A549 (cell line): ENCODE measurements around the gene KRT76. TPM values are rescaled to one million over a fixed set of nuclear protein-coding genes. Genes with fewer than 3 reads are reported as not detected.

Experiments
- ATAC-seq, 2 experiments: fragments of 200-7000 bp in 1 of 2; fragments of >200 bp in 1 of 2; cut with Nextera tagmentation in 1 of 2; cut with Tn5 transposase in 1 of 2; 3 replicates each; pipeline versions ENCODE4 v1.8.0 to v1.9.1; 2018 to 2020; ENCODE audit warnings: mild to moderate bottlenecking in 1 of 2, moderate library complexity in 1 of 2
- CTCF ChIA-PET: fragments of 300-600 bp; sonication (Branson Sonifier 250); formaldehyde crosslinking; extraction: SDS; loops from one replicate; lab custom pipeline; 2021; ENCODE audit warnings: antibody characterized with exemption, inconsistent platforms; lab: Yijun Ruan, JAX
- POLR2A ChIA-PET: fragments of 350-600 bp; formaldehyde crosslinking; extraction: SDS; loops from one replicate; lab custom pipeline; 2021; ENCODE audit warnings: antibody characterized with exemption, inconsistent platforms; lab: Yijun Ruan, JAX
- DNase-seq, 2 experiments: peaks; one replicate each; pipeline versions ENCODE4 v3.0.0 to v3.0.0-alpha.2; 2011 to 2016; ENCODE audit warnings: low read depth in 1 of 2, low spot score in 1 of 2
- FAIRE-seq: peaks from 2 replicates; lab custom pipeline; 2011; peaks lifted over from hg19 to GRCh38; lab: Jason Lieb, UNC
- H3K27ac ChIP-seq, 2 experiments: fragments of >200 bp; sonication (Bioruptor Twin); formaldehyde crosslinking; 3 replicates each; pipeline ENCODE4 v1.5.1; 2016 to 2017
- H3K4me1 ChIP-seq: fragments of >200 bp; sonication (Bioruptor Twin); formaldehyde crosslinking; 3 replicates; pipeline ENCODE4 v1.6.1; 2016
- H3K4me2 ChIP-seq: fragments of >200 bp; sonication (Bioruptor Twin); formaldehyde crosslinking; 3 replicates; pipeline ENCODE4 v1.6.1; 2016
- H3K4me3 ChIP-seq: fragments of >200 bp; sonication (Bioruptor Twin); formaldehyde crosslinking; 3 replicates; pipeline ENCODE4 v1.5.1; 2016
- H3K9me3 ChIP-seq: fragments of >200 bp; sonication (Bioruptor Twin); formaldehyde crosslinking; 3 replicates; pipeline ENCODE4 v1.6.1; 2016
- CEBPB ChIP-seq, 2 experiments: fragments of >200 bp in 1 of 2; sonication (Bioruptor Twin) in 1 of 2; formaldehyde crosslinking in 1 of 2; IDR thresholded peaks; 2 replicates each; pipeline ENCODE4 v1.6.1; 2012 to 2016
- CHD4 ChIP-seq: fragments of 200-600 bp; sonication (generic); IDR thresholded peaks from 2 replicates; pipeline ENCODE4 v1.6.1; 2016; ENCODE audit warnings: antibody characterized with exemption, mild to moderate bottlenecking, borderline replicate concordance
- EHF ChIP-seq: fragments of 250-450 bp; sonication (Bioruptor Pico); IDR thresholded peaks from 2 replicates; pipeline ENCODE4 v1.5.0; 2020; ENCODE audit warnings: mild to moderate bottlenecking
- EHMT2 ChIP-seq: fragments of 200-600 bp; sonication (generic); IDR thresholded peaks from 2 replicates; pipeline ENCODE4 v1.6.1; 2016; ENCODE audit warnings: antibody characterized with exemption, low read depth, mild to moderate bottlenecking, moderate library complexity
- EP300 ChIP-seq, 2 experiments: fragments of >200 bp; sonication (Bioruptor Twin); formaldehyde crosslinking; IDR thresholded peaks; 2 replicates in 1 of 2; 3 replicates in 1 of 2; pipeline ENCODE4 v1.6.1; 2016 to 2017
- ESRRA ChIP-seq: fragments of 150-350 bp; IDR thresholded peaks from 2 replicates; pipeline ENCODE4 v1.6.1; 2014; ENCODE audit warnings: mild to moderate bottlenecking, low read length, borderline replicate concordance
- FOSB ChIP-seq: fragments of 250-450 bp; sonication (Bioruptor Pico); IDR thresholded peaks from 2 replicates; pipeline ENCODE4 v1.5.0; 2020; ENCODE audit warnings: mild to moderate bottlenecking, moderate library complexity
- HDAC2 ChIP-seq: fragments of 200-600 bp; sonication (generic); IDR thresholded peaks from 2 replicates; pipeline ENCODE4 v1.6.1; 2016
- HEYL ChIP-seq: fragments of 250-450 bp; sonication (Bioruptor Pico); IDR thresholded peaks from 2 replicates; pipeline ENCODE4 v1.8.0; 2021; ENCODE audit warnings: mild to moderate bottlenecking, moderate library complexity
- HOXA7 ChIP-seq: fragments of 250-450 bp; sonication (Bioruptor Pico); IDR thresholded peaks from 2 replicates; pipeline ENCODE4 v1.5.0; 2020; ENCODE audit warnings: mild to moderate bottlenecking, moderate library complexity
- HOXB13 ChIP-seq: fragments of 250-450 bp; sonication (Bioruptor Pico); IDR thresholded peaks from 2 replicates; pipeline ENCODE4 v1.5.0; 2020; ENCODE audit warnings: low read depth, mild to moderate bottlenecking, moderate library complexity
- MAFK ChIP-seq: fragments of 450-650 bp; IDR thresholded peaks from 2 replicates; pipeline ENCODE4 v1.6.1; 2014; ENCODE audit not compliant: partially characterized antibody
- NFE2L2 ChIP-seq: fragments of 150-350 bp; conservative IDR thresholded peaks from 2 replicates; pipeline ENCODE4 v1.6.1; 2014; ENCODE audit warnings: low read length
- NPAS2 ChIP-seq: fragments of 250-450 bp; sonication (Bioruptor Pico); IDR thresholded peaks from 2 replicates; pipeline ENCODE4 v1.8.0; 2022; ENCODE audit warnings: mild to moderate bottlenecking, moderate library complexity, borderline replicate concordance
- NR3C1 ChIP-seq: fragments of >200 bp; sonication (Bioruptor Twin); formaldehyde crosslinking; IDR thresholded peaks from 3 replicates; pipeline ENCODE4 v1.6.1; 2017
- PHF8 ChIP-seq: fragments of 200-600 bp; sonication (generic); IDR thresholded peaks from 2 replicates; pipeline ENCODE4 v1.6.1; 2016; ENCODE audit warnings: low read depth, mild to moderate bottlenecking, antibody characterized with exemption, moderate library complexity, borderline replicate concordance
- POLR2A ChIP-seq: IDR thresholded peaks from 2 replicates; pipeline ENCODE4 v1.6.1; 2012; ENCODE audit warnings: mild to moderate bottlenecking, low read length
- RAD21 ChIP-seq, 2 experiments: fragments of >200 bp in 1 of 2; sonication (Bioruptor Twin) in 1 of 2; formaldehyde crosslinking in 1 of 2; IDR thresholded peaks in 1 of 2; conservative IDR thresholded peaks in 1 of 2; 2 replicates in 1 of 2; 3 replicates in 1 of 2; pipeline ENCODE4 v1.6.1; 2012 to 2018; ENCODE audit warnings: inconsistent platforms in 1 of 2
- RFX5 ChIP-seq: fragments of 450-650 bp; IDR thresholded peaks from 2 replicates; pipeline ENCODE4 v1.7.1; 2014; ENCODE audit warnings: antibody characterized with exemption, mild to moderate bottlenecking, moderate library complexity
- SREBF2 ChIP-seq: fragments of 450-650 bp; IDR thresholded peaks from 2 replicates; pipeline ENCODE4 v1.6.1; 2014; ENCODE audit warnings: mild to moderate bottlenecking, moderate library complexity
- TFCP2L1 ChIP-seq: fragments of 250-450 bp; sonication (Bioruptor Pico); IDR thresholded peaks from 2 replicates; pipeline ENCODE4 v1.5.0; 2021; ENCODE audit warnings: mild to moderate bottlenecking
- TP53 ChIP-seq: fragments of 250-450 bp; sonication (Bioruptor Pico); IDR thresholded peaks from 2 replicates; pipeline ENCODE4 v1.5.0; 2021; ENCODE audit warnings: mild to moderate bottlenecking, moderate library complexity
- WGBS: methylation state at CpG from one replicate; pipeline ENCODE4 v1.1.6; 2017; ENCODE audit errors: missing lambda C conversion rate; 5-methylcytosine and 5-hydroxymethylcytosine counted together
- polyA minus RNA-seq: library from RNA; depleted of rRNA, polyadenylated mRNA; stranded (reverse); fragments of >200 nt; gene quantifications from 2 replicates; pipeline ENCODE4 v1.2.3, GENCODE V29; 2011; rRNA and poly(A)+ RNA removed
- polyA plus RNA-seq, 4 experiments: library from polyadenylated mRNA; depleted of rRNA in 3 of 4; stranded (reverse); fragments of >200 nt; fragmentation: RNase III in 1 of 4; extraction: RNeasy Plus Mini Kit Qiagen cat#74134 plus additional on column Dnase treatment in 1 of 4; gene quantifications; 2 replicates in 3 of 4; 3 replicates in 1 of 4; pipeline ENCODE4 v1.2.3, GENCODE V29; 2011 to 2017
- TF ChIP-seq, protein P1 (sequence below): fragments of 250-450 bp; sonication (Bioruptor Pico); IDR thresholded peaks from 2 replicates; pipeline ENCODE4 v1.5.0; 2021; ENCODE audit warnings: mild to moderate bottlenecking, moderate library complexity, borderline replicate concordance
- TF ChIP-seq, protein P2 (sequence below): fragments of 150-350 bp; IDR thresholded peaks from 2 replicates; pipeline ENCODE4 v1.6.1; 2014; ENCODE audit warnings: low read depth, mild to moderate bottlenecking, low read length
- TF ChIP-seq, protein P3 (sequence below): fragments of 200-600 bp; sonication (generic); IDR thresholded peaks from 2 replicates; pipeline ENCODE4 v1.6.1; 2016; ENCODE audit warnings: antibody characterized with exemption, mild to moderate bottlenecking, moderate library complexity
- TF ChIP-seq, protein P4 (sequence below): fragments of 250-450 bp; sonication (Bioruptor Pico); IDR thresholded peaks from 2 replicates; pipeline ENCODE4 v1.5.0; 2020; ENCODE audit warnings: low read depth, mild to moderate bottlenecking, moderate library complexity

KRT76 gene
- polyA plus RNA-seq (2011; rRNA removed) (not detected in 2 replicates), polyA plus RNA-seq (2017; fragmentation: RNase III; extraction: RNeasy Plus Mini Kit Qiagen cat#74134 plus additional on column Dnase treatment) (not detected in 3 replicates), polyA minus RNA-seq (not detected in 2 replicates)
- not detected in 2 replicates for polyA plus RNA-seq (2012; cell fraction: cytosol; rRNA removed)
- 0.02 TPM in 1 of 2 replicates, not detected in the other for polyA plus RNA-seq (2012; cell fraction: nucleus; rRNA removed)

DNA sequence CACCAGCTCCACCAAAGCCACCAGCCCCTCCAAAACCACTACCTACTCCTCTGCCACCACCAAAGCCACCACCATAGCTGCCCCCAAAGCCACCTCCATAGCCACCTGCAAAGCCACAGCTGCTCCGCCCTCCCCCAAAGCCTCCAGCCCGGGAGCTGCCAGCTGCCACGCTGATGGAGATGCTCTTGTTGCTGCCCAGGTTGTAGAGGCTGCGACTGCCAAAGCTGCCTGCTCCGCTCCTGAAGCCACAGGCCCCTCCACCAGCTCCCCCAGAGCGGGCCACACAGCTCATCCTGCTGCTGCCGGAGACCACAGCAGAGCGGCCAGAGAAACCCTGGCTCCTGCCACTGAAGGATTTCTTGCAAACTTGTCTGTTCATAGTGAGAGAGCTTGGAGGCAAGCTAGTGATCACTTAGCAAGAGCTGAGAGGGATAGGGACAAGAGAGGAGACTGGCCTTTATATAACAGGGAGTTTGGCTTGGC, at the start of gene KRT76:
Gene KRT76 (minus strand): TSS at position 433 of the 483 bp plus-strand sequence. CDS start 54 bp downstream, at position 379.
- WGBS: 82% methylated on average over 8 of the region's 8 CpGs
- Histone ChIP-seq H3K4me3 (no peak within 1 kb of the TSS), H3K4me1 (no peaks in the 10 kb centered on the region), H3K9me3 (no peaks in the 10 kb centered on the region), H3K4me2 (no peak within 1 kb of the TSS), H3K27ac (no peak within 1 kb of the TSS)
- ATAC-seq (no peak), FAIRE-seq (no peak), DNase-seq (no peak)
- TF ChIP-seq NR3C1 (no peak), NFE2L2 (no peak), HOXB13 (CRISPR knock-in tag) (no peak), MAFK (no peak), ESRRA (no peak), SREBF2 (no peak), POLR2A (no peak), EHF (CRISPR knock-in tag) (no peak), RAD21 (conservative IDR thresholded peaks at IDR 0.05 in 1 of 2, IDR thresholded peaks at IDR 0.05 in 1 of 2) (no peak), CHD4 (no peak), FOSB (CRISPR knock-in tag) (no peak), NPAS2 (CRISPR knock-in tag) (no peak), EHMT2 (no peak)
- TF ChIP-seq, protein P1, sequence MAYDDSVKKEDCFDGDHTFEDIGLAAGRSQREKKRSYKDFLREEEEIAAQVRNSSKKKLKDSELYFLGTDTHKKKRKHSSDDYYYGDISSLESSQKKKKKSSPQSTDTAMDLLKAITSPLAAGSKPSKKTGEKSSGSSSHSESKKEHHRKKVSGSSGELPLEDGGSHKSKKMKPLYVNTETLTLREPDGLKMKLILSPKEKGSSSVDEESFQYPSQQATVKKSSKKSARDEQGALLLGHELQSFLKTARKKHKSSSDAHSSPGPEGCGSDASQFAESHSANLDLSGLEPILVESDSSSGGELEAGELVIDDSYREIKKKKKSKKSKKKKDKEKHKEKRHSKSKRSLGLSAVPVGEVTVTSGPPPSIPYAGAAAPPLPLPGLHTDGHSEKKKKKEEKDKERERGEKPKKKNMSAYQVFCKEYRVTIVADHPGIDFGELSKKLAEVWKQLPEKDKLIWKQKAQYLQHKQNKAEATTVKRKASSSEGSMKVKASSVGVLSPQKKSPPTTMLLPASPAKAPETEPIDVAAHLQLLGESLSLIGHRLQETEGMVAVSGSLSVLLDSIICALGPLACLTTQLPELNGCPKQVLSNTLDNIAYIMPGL: no peak
- POLR2A ChIA-PET: no interaction called here
- CTCF ChIA-PET: interaction anchor here (0.5 to 2.2 kb wide), 4 partner anchors 10 to 89 kb away, joined by 3 to 7 read pairs (median 4); no protein-coding TSS in a partner anchor

DNA sequence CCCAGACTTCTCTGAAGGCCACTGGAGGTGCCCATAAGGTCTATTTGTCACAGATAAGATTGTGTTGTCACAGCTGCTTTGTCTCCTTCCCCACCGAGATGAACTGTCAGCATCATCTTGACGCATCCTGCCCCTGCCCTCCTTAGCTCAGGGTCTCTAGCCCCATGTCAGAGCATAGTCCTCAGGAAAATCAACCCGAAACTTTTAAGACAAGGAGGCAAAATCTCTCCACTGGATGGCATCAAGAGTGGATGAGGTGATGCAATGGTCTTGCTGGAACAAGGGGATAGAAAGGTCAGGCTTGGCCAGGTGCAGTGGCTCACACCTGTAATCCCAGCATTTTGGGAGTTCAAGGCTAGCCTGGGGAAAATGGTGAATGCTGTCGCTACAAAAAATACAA, 48.8 kb upstream of the KRT76 start:
- Histone ChIP-seq H3K27ac (no peak overlapping the region), H3K9me3 (no peaks in the 10 kb centered on the region), H3K4me2 (no peak overlapping the region)
- POLR2A ChIA-PET: no interaction called here
- FAIRE-seq: no peak
- no peak for DNase-seq
- no peak for ATAC-seq
- 88% methylated on average over 4 of the region's 4 CpGs for WGBS
- TF ChIP-seq HEYL (CRISPR knock-in tag): no peak
- no peak for TF ChIP-seq TFCP2L1 (CRISPR knock-in tag)
- TF ChIP-seq, protein P2, sequence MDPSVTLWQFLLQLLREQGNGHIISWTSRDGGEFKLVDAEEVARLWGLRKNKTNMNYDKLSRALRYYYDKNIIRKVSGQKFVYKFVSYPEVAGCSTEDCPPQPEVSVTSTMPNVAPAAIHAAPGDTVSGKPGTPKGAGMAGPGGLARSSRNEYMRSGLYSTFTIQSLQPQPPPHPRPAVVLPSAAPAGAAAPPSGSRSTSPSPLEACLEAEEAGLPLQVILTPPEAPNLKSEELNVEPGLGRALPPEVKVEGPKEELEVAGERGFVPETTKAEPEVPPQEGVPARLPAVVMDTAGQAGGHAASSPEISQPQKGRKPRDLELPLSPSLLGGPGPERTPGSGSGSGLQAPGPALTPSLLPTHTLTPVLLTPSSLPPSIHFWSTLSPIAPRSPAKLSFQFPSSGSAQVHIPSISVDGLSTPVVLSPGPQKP: no peak
- TF ChIP-seq TP53: no peak
- TF ChIP-seq RFX5: no peak
- TF ChIP-seq, protein P3, sequence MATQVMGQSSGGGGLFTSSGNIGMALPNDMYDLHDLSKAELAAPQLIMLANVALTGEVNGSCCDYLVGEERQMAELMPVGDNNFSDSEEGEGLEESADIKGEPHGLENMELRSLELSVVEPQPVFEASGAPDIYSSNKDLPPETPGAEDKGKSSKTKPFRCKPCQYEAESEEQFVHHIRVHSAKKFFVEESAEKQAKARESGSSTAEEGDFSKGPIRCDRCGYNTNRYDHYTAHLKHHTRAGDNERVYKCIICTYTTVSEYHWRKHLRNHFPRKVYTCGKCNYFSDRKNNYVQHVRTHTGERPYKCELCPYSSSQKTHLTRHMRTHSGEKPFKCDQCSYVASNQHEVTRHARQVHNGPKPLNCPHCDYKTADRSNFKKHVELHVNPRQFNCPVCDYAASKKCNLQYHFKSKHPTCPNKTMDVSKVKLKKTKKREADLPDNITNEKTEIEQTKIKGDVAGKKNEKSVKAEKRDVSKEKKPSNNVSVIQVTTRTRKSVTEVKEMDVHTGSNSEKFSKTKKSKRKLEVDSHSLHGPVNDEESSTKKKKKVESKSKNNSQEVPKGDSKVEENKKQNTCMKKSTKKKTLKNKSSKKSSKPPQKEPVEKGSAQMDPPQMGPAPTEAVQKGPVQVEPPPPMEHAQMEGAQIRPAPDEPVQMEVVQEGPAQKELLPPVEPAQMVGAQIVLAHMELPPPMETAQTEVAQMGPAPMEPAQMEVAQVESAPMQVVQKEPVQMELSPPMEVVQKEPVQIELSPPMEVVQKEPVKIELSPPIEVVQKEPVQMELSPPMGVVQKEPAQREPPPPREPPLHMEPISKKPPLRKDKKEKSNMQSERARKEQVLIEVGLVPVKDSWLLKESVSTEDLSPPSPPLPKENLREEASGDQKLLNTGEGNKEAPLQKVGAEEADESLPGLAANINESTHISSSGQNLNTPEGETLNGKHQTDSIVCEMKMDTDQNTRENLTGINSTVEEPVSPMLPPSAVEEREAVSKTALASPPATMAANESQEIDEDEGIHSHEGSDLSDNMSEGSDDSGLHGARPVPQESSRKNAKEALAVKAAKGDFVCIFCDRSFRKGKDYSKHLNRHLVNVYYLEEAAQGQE: no peak
- TF ChIP-seq, protein P4, sequence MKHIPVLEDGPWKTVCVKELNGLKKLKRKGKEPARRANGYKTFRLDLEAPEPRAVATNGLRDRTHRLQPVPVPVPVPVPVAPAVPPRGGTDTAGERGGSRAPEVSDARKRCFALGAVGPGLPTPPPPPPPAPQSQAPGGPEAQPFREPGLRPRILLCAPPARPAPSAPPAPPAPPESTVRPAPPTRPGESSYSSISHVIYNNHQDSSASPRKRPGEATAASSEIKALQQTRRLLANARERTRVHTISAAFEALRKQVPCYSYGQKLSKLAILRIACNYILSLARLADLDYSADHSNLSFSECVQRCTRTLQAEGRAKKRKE (CRISPR knock-in tag): no peak
- TF ChIP-seq, protein P1: no peak
- no peak for TF ChIP-seq EP300 (IDR thresholded peaks at IDR 0.05)
- TF ChIP-seq SREBF2: no peak
- no peak for TF ChIP-seq PHF8
- no peak for TF ChIP-seq HDAC2
- TF ChIP-seq POLR2A: no peak
- TF ChIP-seq HOXA7 (CRISPR knock-in tag): no peak
- no peak for TF ChIP-seq ESRRA
- no peak for TF ChIP-seq CEBPB (IDR thresholded peaks at IDR 0.05)
- TF ChIP-seq, all 56 proteins: peak for 0
- CTCF ChIA-PET: interaction anchor here (1.1 kb wide), 1 partner anchor 9 kb away, joined by 3 read pairs; no protein-coding TSS in a partner anchor
- Histone ChIP-seq H3K4me3 (no peak overlapping the region), H3K4me1 (peaks cover 34% of the 10 kb centered on the region)
